MV-4-11 (cell line): Measurements from ENCODE around the gene SFXN2.

Experiments
- DNase-seq: peaks from one replicate; lab custom pipeline; 2025; lab: John Stamatoyannopoulos, UW

The SFXN2 gene

GRCh38 chr10:102752934-102753664 is 38.7 kb downstream of the SFXN2 start:
- peak; percentile 53 for DNase-seq

GRCh38 chr10:102753718-102754117 is 39.3 kb downstream of the SFXN2 start:
- DNase-seq: no peak

DNA sequence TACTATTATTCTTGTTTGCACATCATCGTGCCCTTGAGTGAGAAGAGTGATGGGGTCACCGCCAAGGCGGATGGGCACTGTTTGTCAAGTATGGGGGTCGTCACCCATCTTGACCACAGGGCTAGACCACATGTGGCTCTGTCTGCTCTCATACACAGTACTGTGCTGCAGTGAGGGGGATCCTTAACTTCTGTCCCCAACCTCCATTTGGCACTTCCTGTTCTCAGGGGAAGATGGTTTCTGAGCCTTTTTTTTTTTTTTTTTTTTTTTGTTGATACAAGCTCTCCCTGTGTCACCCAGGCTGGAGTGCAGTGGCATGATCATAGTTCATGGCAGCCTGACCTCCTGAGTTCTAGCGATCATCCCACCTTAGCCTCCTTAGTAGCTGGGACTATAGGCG is 42.9 kb downstream of the SFXN2 start:
- peak; percentile 37 for DNase-seq

DNA sequence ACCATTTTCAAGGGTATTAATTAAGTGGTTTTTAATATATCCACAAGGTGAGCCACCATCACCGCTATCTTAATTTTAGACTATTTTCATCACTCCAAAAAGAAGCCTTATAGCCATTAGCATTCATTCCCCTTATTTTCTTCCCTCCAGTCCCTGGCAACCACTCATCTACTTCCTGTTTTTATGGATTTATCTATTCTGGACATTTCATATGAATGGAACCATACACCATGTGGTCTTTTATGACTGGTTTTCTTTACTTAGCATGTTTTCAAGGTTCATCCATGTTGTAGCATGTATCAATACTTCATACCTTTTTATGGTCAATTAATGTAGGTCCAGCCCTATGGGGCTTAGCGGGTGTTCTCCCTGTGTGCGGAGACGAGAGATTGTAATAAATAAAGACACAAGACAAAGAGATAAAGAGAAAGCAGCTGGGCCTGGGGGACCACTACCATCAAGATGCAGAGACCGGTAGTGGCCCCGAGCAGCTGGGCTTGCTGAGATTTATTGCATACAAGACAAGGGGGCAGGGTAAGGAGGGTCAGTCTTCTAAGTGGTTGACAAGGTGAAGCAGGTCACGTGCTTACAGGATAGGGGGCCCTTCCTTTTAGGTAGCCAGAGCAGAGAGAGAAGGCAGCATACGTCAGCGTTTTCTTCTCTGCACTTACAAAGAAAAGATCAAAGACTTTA is 44.0 kb downstream of the SFXN2 start:
- DNase-seq: peak; percentile 43

- peak; percentile 9 for DNase-seq
These were observed 44.5 kb downstream of the SFXN2 start for GRCh38 chr10:102758933-102759262.

DNA sequence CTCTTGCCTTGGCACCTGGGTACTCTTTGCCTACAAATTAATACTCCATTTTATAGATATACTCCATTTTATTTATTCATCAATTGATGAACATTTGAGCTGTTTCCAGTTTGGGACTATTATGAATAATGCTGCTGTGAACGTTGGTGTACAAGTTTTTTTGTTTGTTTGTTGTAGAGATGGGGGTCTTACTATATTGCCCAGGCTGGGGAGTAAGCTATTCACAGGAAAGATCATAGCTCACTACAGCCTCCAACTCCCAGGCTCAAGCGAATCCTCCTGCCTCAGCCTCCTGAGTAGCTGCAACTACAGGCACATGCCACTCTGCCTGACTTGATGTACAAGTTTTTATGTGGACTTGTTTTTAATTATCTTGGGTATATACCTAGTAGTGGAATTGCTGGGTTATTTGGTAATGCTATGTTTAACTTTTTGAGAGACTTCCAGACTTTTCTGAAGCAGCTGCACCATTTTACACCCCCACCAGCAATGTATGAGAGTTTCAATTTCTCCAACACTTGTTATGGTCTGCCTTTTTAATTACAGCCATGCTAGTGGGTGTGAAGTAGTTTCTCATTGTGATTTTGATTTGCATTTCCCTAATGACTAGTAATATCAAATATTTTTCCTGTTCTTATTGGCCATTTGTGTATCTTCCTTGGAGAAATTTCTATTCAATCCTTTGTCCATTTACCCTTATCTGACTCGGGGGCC is 45.2 kb downstream of the SFXN2 start:
- DNase-seq: no peak

- no peak for DNase-seq
These were observed 47.5 kb downstream of the SFXN2 start for GRCh38 chr10:102761981-102762380.

GRCh38 chr10:102762401-102763015 is 48.1 kb downstream of the SFXN2 start:
- DNase-seq: no peak

DNA sequence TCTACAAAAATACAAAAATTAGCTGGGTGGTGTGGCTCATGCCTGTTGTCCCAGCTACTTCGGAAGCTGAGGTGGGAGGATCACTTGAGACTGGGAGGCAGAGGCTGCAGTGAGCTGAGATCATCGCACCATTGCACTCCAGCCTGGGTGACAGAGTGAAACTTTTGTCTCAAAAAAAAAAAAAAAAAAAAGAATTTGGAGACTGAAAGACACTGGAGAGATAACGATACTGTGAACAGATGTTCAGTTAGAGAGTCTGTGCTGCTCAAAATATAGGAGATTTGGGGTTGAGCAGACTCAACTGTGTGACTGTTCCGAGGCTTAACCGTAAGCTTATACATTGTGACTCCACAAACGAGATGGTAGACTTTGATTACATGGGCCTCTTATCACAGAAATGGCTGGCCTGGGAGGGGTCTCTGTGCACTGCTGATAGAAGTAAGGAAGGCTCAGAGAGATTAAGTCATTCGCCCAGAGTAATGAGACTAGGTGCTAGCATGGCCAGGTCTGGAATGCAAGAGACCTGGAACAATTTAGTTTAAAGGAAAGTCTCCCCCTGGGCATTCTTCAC is 48.7 kb downstream of the SFXN2 start:
- DNase-seq: no peak

DNA sequence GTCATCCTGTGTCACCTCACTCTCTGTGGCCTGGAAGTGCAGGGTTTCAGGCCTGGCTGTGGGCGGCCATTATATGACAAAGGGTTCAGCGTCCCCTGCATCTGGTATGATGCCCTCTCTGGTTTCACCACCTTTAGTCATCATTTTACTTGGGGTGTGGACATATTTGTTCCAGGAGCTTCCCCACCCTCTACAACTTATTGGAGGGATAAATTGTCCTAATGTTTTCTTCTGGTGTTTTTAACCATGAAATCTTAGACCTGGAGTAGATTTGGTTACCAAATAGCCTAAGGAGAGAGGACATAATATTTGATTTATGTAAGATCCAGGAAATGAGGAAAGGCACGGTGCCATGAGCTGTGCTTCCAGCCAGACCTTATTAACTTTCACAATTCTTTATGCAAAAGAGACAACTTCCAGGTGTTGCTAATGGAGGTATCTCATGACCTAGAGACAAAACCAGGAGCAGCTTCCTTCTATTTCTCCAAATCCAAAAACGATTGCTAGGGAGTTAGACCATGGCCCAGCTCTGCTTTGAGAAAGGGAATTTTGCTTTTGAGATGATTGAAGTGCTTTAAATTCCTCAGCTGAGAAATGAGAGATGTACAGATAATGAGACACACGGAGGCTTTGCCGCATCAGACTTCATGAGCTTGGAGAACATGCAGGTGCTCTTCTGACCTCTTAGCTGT is 50.2 kb downstream of the SFXN2 start:
- no peak for DNase-seq

GRCh38 chr10:102765336-102765735 is 50.9 kb downstream of the SFXN2 start:
- DNase-seq: no peak

GRCh38 chr10:102767428-102768160 is 53.2 kb downstream of the SFXN2 start:
- DNase-seq: no peak

GRCh38 chr10:102769375-102770107 is 55.1 kb downstream of the SFXN2 start:
- no peak for DNase-seq

DNA sequence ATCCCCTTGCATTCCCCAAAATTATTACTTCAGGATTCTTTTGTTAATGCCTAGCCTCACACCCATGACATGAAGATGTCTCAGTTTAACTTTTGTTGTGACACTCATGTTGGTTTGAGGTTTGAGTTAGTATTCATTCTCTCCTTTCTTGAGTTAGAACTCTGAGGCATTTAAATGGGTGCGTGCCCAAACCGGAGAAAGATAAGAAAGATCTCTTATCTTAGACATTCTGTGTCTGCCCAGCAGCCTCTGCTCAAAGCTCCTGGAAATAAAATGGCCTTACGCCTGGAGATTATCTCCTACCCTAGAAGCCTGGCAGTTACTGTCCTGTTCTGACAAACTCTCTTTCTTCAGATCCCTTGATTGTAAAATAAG is 55.7 kb downstream of the SFXN2 start:
- no peak for DNase-seq

DNA sequence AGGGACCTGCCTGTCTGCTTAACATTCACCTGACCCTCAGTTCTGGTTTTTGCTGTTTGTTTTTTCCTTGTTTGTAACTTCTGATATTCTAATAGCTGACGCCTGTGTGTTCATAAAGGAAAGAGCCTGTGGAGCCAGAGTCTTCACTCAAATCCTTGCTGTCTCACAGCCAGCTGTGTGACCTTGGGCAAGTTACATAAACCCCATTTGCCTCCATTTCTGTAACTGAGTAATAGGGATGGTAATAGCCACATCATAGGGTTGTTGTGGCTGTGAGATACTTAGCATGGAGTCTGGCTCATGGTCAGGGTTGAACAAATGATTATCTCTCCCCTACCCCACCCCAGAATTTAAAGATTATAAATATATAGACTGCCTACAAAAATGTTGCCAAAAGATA is 56.4 kb downstream of the SFXN2 start:
- no peak for DNase-seq

GRCh38 chr10:102773320-102773719 is 58.9 kb downstream of the SFXN2 start:
- DNase-seq: no peak

DNA sequence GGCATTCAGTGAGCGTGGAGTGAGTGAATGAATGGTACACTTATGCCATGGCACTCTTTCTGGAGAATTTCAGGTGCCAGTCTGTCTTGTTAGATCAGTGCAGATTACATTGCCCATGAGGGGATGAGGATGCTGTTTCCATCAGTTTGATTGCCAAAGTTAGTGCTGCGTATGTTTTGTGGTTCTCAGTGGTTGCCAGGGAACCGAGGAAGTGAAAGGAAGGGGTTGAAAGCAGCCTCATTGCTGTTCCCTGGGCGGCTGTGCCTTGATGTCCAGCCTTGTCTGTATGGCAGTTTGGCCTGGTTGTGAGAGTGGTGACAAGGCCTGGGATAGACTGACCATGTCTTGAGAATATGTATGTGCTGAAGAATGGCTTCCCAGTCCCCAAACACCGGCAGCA is 59.5 kb downstream of the SFXN2 start:
- DNase-seq: peak; percentile 84

DNA sequence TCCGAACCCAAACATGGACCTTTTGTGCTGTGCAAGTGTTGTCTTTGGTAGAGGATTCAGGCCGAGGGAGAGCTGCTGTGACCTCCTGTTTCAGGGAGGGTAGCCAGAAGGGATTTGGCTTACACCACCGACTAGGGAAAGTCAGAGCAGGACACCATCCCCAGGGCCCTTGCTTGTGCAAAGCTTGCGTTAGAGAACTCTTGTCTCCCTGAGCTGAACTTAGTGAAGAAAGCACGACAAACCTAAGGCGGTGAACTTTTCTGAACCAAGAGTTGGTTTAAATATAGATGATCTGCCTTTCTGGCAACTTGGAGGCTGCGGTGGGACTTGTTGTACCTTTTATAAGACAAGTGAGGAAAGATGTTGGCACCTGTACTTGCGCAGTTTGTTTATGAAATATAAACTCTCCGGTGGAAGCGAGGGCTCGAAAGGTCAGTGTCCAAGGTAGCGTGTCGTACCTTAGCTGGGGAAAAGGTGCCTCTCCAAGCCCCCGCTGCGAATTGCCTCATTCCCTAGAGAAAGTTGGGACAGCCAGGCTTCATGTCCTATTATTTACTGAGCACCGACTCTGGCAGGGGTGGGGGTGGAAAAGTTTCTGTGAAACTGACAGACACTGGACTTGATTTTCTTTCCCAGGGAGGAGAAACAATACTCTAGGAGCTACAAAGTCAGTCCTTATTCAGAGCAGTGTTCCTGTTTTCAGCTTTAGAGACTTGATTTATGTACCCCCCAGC is 60.9 kb downstream of the SFXN2 start:
- DNase-seq: no peak

GRCh38 chr10:102775935-102776669 is 61.7 kb downstream of the SFXN2 start:
- peak; percentile 6 for DNase-seq
